ENCODE measurements around the gene LAMA4. TPM values are rescaled to one million over a fixed set of nuclear protein-coding genes. Genes with fewer than 3 reads are reported as not detected.

Gene LAMA4
- total and polyA plus RNA-seq, 3 donors from 2014 or later: 37.6 to 61.0 (median 49.2) TPM

GRCh38 chr6:112173221-112173804, 81.1 kb downstream of the LAMA4 start:
- DNase-seq: no peak
- Histone ChIP-seq H3K4me1 (no peaks in the 10 kb centered on the region), H3K27ac (no peak overlapping the region), H3K27me3 (no peaks in the 10 kb centered on the region), H3K36me3 (ENCODE audit: low read depth, missing control alignments) (no peaks in the 10 kb centered on the region), H3K9me3 (no peaks in the 10 kb centered on the region), H3K4me3 (no peak overlapping the region)
- TF ChIP-seq CTCF (IDR thresholded peaks at IDR 0.05): no peak
- TF ChIP-seq POLR2A (IDR thresholded peaks at IDR 0.05): no peak
- WGBS, 2 donors: 85 to 86% methylated on average over 2 of the region's 2 CpGs
- intact Hi-C loops (cut with DNase I; ENCODE audit: low total_unique reads): no loop called here

GRCh38 chr6:112172540-112172939, 81.8 kb downstream of the LAMA4 start:
- DNase-seq: no peak
- intact Hi-C loops (cut with DNase I; ENCODE audit: low total_unique reads): no loop called here
- TF ChIP-seq CTCF (IDR thresholded peaks at IDR 0.05) (no peak), POLR2A (IDR thresholded peaks at IDR 0.05) (no peak)
- Histone ChIP-seq H3K4me1 (no peaks in the 10 kb centered on the region), H3K4me3 (no peak overlapping the region), H3K36me3 (ENCODE audit: low read depth, missing control alignments) (no peaks in the 10 kb centered on the region), H3K9me3 (no peaks in the 10 kb centered on the region), H3K27me3 (no peaks in the 10 kb centered on the region), H3K27ac (no peak overlapping the region)
- 80 to 84% methylated on average over 7 of the region's 7 CpGs for WGBS, 2 donors

- H3K4me1 ChIP-seq: no peaks in the 10 kb centered on the region
- H3K36me3 ChIP-seq (ENCODE audit: low read depth, missing control alignments): no peaks in the 10 kb centered on the region
- intact Hi-C loops (cut with DNase I; ENCODE audit: low total_unique reads): no loop called here
- no peak for DNase-seq
- H3K27ac ChIP-seq: no peak overlapping the region
- no peaks in the 10 kb centered on the region for H3K9me3 ChIP-seq
- 78 to 91% methylated on average over 1 of the region's 1 CpG for WGBS, 2 donors
- H3K27me3 ChIP-seq: no peaks in the 10 kb centered on the region
- H3K4me3 ChIP-seq: no peak overlapping the region
- no peak for TF ChIP-seq CTCF (IDR thresholded peaks at IDR 0.05)
These were observed 84.8 kb downstream of the LAMA4 start for GRCh38 chr6:112169541-112169940.

- H3K4me3 ChIP-seq: no peak overlapping the region
- no peaks in the 10 kb centered on the region for H3K9me3 ChIP-seq
- intact Hi-C loops (cut with DNase I; ENCODE audit: low total_unique reads): no loop called here
- peaks cover 4% of the 10 kb centered on the region for H3K4me1 ChIP-seq
- peak; percentile 88 for DNase-seq
- TF ChIP-seq POLR2A (IDR thresholded peaks at IDR 0.05) (no peak), CTCF (IDR thresholded peaks at IDR 0.05) (peak; percentile 49 to 77 (median 68))
- no peaks in the 10 kb centered on the region for H3K36me3 ChIP-seq (ENCODE audit: low read depth, missing control alignments)
- H3K27ac ChIP-seq: no peak overlapping the region
- no peaks in the 10 kb centered on the region for H3K27me3 ChIP-seq
- WGBS, 2 donors: 33 to 35% methylated on average over 21 of the region's 21 CpGs
These were observed 90.8 kb downstream of the LAMA4 start for GRCh38 chr6:112163295-112164257.

All from testis (tissue), 3 donors.